Mammary epithelial cell (primary cell): ENCODE measurements around the gene KDM4B.

ENCODE experiments used
- EZH2 ChIP-seq: IDR thresholded peaks from 2 replicates; pipeline ENCODE4 v1.6.1; 2012; ENCODE audit warnings: low read length, inconsistent platforms, borderline replicate concordance
- TF ChIP-seq, protein P1 (sequence below), 2 donors: IDR thresholded peaks in 1 of 2; conservative IDR thresholded peaks in 1 of 2; 2 replicates each; pipeline ENCODE4 v1.5.1; 2011 to 2012; ENCODE audit warnings: inconsistent platforms in 2 of 2, low read length in 2 of 2, mild to moderate bottlenecking in 2 of 2, control low read depth in 1 of 2, low read depth in 1 of 2; ENCODE audit not compliant: insufficient read depth in 1 of 2; ENCODE audit errors: extremely low read depth in 1 of 2

DNA sequence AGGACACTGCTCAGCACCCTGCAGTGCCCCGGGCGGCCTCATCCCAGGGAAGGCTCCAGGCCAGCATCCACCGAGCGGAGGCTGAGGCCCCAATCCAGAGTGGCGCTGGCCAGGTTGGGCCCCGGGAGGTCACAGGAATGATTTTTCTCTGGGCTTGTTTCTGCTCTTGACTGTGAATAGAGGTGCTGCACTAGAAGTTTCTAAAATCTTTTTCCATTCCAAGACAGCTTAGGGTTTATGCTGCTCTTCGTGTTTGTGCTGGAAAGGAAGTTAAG is 15.1 kb downstream of the KDM4B start:
- TF ChIP-seq, protein P1, sequence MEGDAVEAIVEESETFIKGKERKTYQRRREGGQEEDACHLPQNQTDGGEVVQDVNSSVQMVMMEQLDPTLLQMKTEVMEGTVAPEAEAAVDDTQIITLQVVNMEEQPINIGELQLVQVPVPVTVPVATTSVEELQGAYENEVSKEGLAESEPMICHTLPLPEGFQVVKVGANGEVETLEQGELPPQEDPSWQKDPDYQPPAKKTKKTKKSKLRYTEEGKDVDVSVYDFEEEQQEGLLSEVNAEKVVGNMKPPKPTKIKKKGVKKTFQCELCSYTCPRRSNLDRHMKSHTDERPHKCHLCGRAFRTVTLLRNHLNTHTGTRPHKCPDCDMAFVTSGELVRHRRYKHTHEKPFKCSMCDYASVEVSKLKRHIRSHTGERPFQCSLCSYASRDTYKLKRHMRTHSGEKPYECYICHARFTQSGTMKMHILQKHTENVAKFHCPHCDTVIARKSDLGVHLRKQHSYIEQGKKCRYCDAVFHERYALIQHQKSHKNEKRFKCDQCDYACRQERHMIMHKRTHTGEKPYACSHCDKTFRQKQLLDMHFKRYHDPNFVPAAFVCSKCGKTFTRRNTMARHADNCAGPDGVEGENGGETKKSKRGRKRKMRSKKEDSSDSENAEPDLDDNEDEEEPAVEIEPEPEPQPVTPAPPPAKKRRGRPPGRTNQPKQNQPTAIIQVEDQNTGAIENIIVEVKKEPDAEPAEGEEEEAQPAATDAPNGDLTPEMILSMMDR (conservative IDR thresholded peaks at IDR 0.05 in 1 of 2, IDR thresholded peaks at IDR 0.05 in 1 of 2; ENCODE audit: extremely low read depth in 1 of 2, insufficient read depth in 1 of 2, low read depth in 1 of 2, low read length in 2 of 2) = no peak
- TF ChIP-seq EZH2 = no peak
